NAMALWA (cell line): ENCODE results near the gene SMARCA1.
A peak's percentile ranks its signal among the peaks of the same experiment; 100 is the strongest.

Experiments
- DNase-seq: peaks from one replicate; pipeline ENCODE4 v3.0.0-alpha.2; 2015; ENCODE audit warnings: low spot score

The SMARCA1 gene

GRCh38 chrX:129461801-129462456, 61.4 kb downstream of the SMARCA1 start:
- no peak for DNase-seq

GRCh38 chrX:129452523-129452922, 70.8 kb downstream of the SMARCA1 start:
- no peak for DNase-seq

- DNase-seq, result no peak
Measured at GRCh38 chrX:129450123-129450522, 73.2 kb downstream of the SMARCA1 start.

GRCh38 chrX:129449148-129449547, 74.1 kb downstream of the SMARCA1 start:
- peak; percentile 2 for DNase-seq

- DNase-seq, result no peak
Measured at GRCh38 chrX:129445436-129445835, 77.9 kb downstream of the SMARCA1 start.

GRCh38 chrX:129433945-129434344, 89.3 kb downstream of the SMARCA1 start:
- DNase-seq, result no peak

- no peak for DNase-seq
Measured at GRCh38 chrX:129433461-129433860, 89.8 kb downstream of the SMARCA1 start.

- DNase-seq, result peak; percentile 1
Measured at GRCh38 chrX:129427267-129427666, 96.0 kb downstream of the SMARCA1 start.

GRCh38 chrX:129423191-129423590, 100.1 kb downstream of the SMARCA1 start:
- DNase-seq, result no peak

GRCh38 chrX:129404670-129405008, 118.7 kb downstream of the SMARCA1 start:
- DNase-seq, result no peak

- DNase-seq, result no peak
Measured at GRCh38 chrX:129403974-129404669, 119.2 kb downstream of the SMARCA1 start.
